HG03097 (cell line): ENCODE results near the gene EXD2.

Experiments used
- ATAC-seq: cut with Tn5 transposase; IDR thresholded peaks from one replicate; pipeline ENCODE4 v1.9.1; 2021; ENCODE audit not compliant: unreplicated experiment, low FRiP score

The EXD2 gene

GRCh38 chr14:69246331-69246730 is 55.0 kb downstream of the EXD2 start:
- ATAC-seq: no peak

GRCh38 chr14:69247676-69248440 is 56.6 kb downstream of the EXD2 start:
- no peak for ATAC-seq

- ATAC-seq: no peak
Observed at GRCh38 chr14:69249603-69250002, 58.3 kb downstream of the EXD2 start.

- ATAC-seq: no peak
Observed at GRCh38 chr14:69252851-69253250, 61.6 kb downstream of the EXD2 start.

GRCh38 chr14:69259168-69259526 is 67.8 kb downstream of the EXD2 start:
- no peak for ATAC-seq

- ATAC-seq: no peak
Observed at GRCh38 chr14:69259527-69260189, 68.4 kb downstream of the EXD2 start, which contains the start of gene GALNT16. Gene GALNT16 (plus strand): TSS chr14:69260158. CDS start chr14:69260291, 133 bp downstream.

GRCh38 chr14:69260190-69260860 is 69.0 kb downstream of the EXD2 start:
- ATAC-seq: no peak

- ATAC-seq: no peak
Observed at GRCh38 chr14:69260861-69261564, 69.7 kb downstream of the EXD2 start.

GRCh38 chr14:69261761-69262331 is 70.5 kb downstream of the EXD2 start:
- no peak for ATAC-seq

GRCh38 chr14:69262516-69262915 is 71.2 kb downstream of the EXD2 start:
- ATAC-seq: no peak

GRCh38 chr14:69263364-69263763 is 72.1 kb downstream of the EXD2 start:
- ATAC-seq: no peak

- no peak for ATAC-seq
Observed at GRCh38 chr14:69263771-69264170, 72.5 kb downstream of the EXD2 start.

- ATAC-seq: no peak
Observed at GRCh38 chr14:69266572-69267345, 75.5 kb downstream of the EXD2 start.

- no peak for ATAC-seq
Observed at GRCh38 chr14:69267492-69267891, 76.2 kb downstream of the EXD2 start.

GRCh38 chr14:69268223-69268622 is 76.9 kb downstream of the EXD2 start:
- no peak for ATAC-seq

- no peak for ATAC-seq
Observed at GRCh38 chr14:69268763-69269162, 77.5 kb downstream of the EXD2 start.

GRCh38 chr14:69269381-69269780 is 78.1 kb downstream of the EXD2 start:
- ATAC-seq: no peak

- no peak for ATAC-seq
Observed at GRCh38 chr14:69270097-69270496, 78.8 kb downstream of the EXD2 start.

- no peak for ATAC-seq
Observed at GRCh38 chr14:69270795-69271708, 79.8 kb downstream of the EXD2 start.
